Endothelial cell of umbilical vein (primary cell): ENCODE data around the gene SP1.

Source experiments
- GATA2 ChIP-seq: IDR thresholded peaks from 2 replicates; pipeline ENCODE4 v1.7.0; 2011; ENCODE audit warnings: low read depth, mild to moderate bottlenecking, moderate library complexity, mixed read lengths, low read length; ENCODE audit not compliant: insufficient read length, insufficient read depth
- POLR2A ChIP-seq: IDR thresholded peaks from 2 replicates; pipeline ENCODE4 v1.6.1; 2012; ENCODE audit warnings: low read depth, mild to moderate bottlenecking, control low read depth, low read length

- no peak for TF ChIP-seq POLR2A
- TF ChIP-seq GATA2, result no peak
Observed at GRCh38 chr12:53452159-53453077, 72.4 kb downstream of the SP1 start.
